ENCODE data around the gene CNOT1.

DNA sequence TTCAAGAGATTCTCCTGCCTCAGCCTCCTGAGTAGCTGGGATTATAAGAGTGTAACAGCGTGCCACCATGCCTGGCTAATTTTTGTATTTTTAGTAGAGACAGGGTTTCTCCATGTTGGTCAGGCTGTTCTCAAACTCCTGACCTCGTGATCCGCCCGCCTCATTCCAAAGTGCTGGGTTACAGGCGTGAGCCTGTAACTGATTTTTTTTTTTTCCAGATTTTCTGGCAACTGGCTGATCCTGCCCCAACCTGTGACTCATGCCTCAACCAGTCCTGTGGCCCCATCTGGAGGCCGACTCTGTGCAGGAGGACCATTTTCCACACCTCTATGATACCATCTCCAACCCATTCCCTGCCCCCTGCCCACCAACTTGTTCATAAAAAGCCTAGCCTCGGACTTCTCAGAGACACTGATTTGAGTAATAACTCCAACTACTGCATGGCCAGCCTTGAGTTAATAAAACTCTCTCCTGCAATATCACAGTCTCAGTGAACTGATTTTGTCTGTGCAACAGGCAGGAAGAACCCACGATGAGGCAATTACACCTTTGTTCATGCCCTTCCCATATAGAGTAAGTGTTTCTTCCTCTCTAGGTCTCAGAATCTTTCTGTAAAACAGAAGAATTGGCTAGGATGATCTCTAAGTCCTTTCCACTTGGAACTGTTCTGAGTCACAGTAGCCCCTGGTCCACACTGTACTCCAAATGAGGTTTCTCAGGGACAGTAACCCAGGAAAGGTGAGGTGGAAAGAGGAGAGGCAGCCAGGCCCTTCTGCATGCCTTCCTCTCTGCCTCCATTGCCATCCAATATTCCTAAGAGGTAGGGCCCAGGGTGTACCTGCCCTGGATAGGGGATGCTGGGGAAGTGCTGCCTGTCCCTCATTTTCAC lies 8.8 kb upstream of the CNOT1 start:
- TF ChIP-seq POLR2A (IDR thresholded peaks at IDR 0.05) (no peak), POLR2AphosphoS5 (IDR thresholded peaks at IDR 0.05) (no peak)
- TF ChIP-seq, protein P1, sequence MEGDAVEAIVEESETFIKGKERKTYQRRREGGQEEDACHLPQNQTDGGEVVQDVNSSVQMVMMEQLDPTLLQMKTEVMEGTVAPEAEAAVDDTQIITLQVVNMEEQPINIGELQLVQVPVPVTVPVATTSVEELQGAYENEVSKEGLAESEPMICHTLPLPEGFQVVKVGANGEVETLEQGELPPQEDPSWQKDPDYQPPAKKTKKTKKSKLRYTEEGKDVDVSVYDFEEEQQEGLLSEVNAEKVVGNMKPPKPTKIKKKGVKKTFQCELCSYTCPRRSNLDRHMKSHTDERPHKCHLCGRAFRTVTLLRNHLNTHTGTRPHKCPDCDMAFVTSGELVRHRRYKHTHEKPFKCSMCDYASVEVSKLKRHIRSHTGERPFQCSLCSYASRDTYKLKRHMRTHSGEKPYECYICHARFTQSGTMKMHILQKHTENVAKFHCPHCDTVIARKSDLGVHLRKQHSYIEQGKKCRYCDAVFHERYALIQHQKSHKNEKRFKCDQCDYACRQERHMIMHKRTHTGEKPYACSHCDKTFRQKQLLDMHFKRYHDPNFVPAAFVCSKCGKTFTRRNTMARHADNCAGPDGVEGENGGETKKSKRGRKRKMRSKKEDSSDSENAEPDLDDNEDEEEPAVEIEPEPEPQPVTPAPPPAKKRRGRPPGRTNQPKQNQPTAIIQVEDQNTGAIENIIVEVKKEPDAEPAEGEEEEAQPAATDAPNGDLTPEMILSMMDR (IDR thresholded peaks at IDR 0.05 in 8 of 11, conservative IDR thresholded peaks at IDR 0.05 in 3 of 11) = no peak

All from spleen (tissue), 7 donors.